GM19463 (cell line): ENCODE data around the gene AFAP1L1.

ENCODE experiments used
- ATAC-seq: cut with Tn5 transposase; IDR thresholded peaks from one replicate; pipeline ENCODE4 v1.9.1; 2021; ENCODE audit warnings: mild to moderate bottlenecking, moderate library complexity; ENCODE audit not compliant: unreplicated experiment

The AFAP1L1 gene

GRCh38 chr5:149283626-149284480 is 12.2 kb downstream of the AFAP1L1 start:
- no peak for ATAC-seq

DNA sequence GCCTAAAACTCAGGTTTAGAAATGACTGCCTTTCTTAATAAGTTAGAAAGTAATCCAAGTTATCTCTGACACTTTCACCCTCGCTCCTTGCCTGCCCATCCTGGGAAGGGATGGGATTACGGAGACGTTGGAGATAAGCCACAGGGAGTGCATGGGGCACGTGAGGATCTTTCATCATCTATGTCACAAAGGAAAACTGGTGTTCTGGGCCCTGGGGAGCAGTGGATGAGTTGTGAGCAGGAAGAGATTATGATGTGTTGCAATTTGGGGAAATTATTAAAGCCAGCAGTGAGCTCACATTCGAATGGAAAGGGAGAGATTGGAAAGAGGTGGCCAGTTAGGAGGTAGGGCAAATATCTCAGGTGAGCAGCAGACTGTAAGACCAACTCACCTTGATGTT is 12.8 kb downstream of the AFAP1L1 start:
- ATAC-seq = no peak

GRCh38 chr5:149285153-149285552 is 13.5 kb downstream of the AFAP1L1 start:
- ATAC-seq = no peak

DNA sequence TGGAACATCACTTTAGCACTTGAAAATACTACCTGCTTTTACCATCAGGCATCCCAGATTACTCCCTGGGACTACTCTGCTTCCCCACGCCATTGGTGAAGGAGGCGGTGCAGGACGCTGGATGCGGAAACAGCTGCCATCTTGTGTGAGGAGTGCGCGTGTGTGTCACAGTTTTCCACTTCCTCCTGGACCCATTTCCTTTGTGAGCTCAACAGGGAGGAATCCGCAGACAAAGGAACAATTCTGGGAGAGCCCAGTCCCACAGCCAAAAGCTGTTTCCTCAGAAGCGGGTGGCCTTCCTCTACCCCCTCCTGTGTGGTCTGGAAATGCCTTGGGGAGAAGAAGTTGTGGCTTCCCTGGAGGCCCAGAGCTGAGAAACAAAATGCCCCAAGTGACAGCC is 16.8 kb downstream of the AFAP1L1 start:
- no peak for ATAC-seq

- no peak for ATAC-seq
Observed at GRCh38 chr5:149289301-149289700, 17.6 kb downstream of the AFAP1L1 start.

GRCh38 chr5:149294872-149295829 is 23.5 kb downstream of the AFAP1L1 start:
- no peak for ATAC-seq

DNA sequence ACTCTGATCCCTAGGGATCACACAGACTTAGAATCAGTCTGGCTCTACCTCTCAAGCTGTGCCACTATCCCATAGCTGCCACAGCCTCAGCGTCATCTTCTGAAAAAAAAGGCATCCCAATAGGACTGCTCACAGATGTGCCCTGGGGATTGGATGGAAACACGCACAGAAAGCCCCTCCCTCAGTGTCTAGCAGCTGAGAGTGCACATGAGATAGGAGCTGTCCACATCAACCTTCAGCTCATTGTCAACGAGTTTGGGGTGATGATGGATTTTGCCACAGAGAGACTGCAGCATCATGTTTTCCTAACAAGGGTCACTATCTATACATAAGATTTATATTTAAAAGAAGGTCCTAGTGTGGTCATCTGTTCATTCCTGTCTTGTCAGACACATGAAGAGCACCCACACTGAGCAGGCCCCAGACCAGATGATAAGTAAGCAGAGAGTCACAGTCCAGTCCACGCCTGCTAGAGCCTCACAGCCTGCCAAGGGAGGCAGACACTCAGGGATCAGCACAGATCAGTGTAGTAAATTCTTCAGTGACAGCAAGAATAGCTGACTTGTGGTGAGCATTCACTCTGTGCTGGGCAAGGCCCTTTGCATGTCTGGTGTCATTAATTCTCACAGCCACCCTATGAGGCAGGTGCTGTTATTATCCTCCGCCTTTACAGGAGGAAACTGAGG is 25.8 kb downstream of the AFAP1L1 start:
- ATAC-seq = no peak

- no peak for ATAC-seq
Observed at GRCh38 chr5:149298163-149298562, 26.5 kb downstream of the AFAP1L1 start.

DNA sequence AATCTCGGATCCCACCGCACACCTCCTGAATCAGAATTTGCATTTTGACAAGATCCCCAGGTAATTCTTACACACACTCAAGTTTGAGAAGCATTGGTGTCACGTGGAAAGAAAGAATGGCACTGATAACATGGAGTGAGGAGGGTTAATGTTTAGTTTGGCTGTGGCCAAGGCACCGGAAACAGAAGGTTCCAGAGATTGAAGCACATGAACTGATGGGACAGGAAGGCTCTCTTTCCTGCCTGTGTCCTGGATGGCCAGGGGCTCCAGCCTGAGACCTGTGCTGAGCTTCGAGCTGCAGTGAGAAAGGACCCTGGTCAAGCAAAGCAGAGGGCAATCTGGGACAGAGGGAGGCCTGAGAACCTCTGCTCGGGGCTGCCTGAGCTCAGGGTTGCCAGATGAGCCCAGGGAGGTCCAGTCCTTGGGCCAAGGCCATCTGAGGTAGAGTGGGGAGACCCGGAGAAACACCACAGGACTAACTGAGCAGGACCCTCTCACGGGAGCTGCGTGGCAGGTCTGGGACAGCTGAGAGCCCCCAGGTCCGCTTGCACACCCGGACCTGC is 27.3 kb downstream of the AFAP1L1 start:
- ATAC-seq = no peak

DNA sequence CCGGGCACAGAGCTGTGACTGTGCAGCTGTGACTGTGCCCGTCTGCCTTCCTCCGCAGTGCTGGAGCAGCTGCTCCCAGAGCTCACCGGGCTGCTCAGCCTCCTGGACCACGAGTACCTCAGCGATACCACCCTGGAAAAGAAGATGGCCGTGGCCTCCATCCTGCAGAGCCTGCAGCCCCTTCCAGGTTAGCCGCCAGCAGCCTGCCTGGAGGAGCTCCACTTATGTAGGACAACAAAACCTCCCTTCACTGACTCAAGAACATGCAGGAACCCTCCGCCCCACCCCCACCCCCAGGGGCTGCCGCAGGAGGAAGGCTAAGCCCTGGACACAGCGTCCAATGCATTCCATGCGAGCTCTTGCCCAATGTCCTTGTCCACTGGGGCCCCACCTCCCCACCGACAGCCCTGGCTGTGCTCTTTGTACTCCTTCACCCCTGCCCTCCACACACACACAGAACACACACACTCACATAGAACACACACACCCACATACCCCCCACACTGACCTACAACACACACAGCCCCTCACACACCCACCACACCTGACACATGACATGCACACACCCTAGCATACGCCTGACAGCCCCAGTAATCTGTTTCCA is 27.9 kb downstream of the AFAP1L1 start:
- no peak for ATAC-seq

DNA sequence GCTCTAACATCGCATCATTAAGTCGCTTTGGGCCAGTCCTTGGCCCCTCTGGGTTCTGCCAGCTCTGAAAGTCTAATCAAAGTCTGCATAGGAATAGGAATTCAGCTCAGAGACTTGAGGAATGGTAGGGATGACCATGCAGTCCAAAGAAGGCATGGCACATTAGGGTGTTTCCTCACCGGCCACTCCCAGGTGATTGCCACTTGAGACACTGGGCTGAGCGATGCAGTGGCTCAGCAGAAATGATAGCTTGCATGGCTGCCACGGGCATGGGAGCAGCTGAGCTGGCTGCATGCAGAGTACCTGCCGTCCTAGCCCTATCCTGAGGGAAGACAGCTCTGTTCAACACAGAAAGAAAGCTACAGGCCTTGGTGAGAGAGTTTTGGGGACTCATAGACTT is 28.8 kb downstream of the AFAP1L1 start:
- ATAC-seq = no peak

GRCh38 chr5:149301049-149301743 is 29.5 kb downstream of the AFAP1L1 start:
- ATAC-seq = no peak

GRCh38 chr5:149301744-149302380 is 30.2 kb downstream of the AFAP1L1 start:
- no peak for ATAC-seq

- no peak for ATAC-seq
Observed at GRCh38 chr5:149302641-149303040, 31.0 kb downstream of the AFAP1L1 start.

DNA sequence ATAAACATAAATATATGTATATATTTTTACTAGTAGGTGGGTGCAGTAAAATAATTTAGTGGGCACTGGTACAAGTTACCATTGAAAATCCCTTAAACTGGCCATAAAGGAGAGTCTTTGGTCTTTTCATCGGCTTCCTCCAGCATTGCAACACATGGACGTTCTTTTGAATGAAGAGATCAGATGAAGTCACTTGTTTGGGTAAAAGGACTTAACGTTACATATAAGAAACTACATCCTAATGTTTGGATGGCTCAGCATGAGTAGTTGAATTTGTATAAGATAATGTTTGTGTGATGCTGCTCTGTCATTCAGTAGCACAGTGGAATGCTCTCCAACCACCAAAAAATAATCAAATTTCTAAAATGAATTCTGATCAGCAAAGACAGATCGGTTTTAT is 31.6 kb downstream of the AFAP1L1 start:
- no peak for ATAC-seq

DNA sequence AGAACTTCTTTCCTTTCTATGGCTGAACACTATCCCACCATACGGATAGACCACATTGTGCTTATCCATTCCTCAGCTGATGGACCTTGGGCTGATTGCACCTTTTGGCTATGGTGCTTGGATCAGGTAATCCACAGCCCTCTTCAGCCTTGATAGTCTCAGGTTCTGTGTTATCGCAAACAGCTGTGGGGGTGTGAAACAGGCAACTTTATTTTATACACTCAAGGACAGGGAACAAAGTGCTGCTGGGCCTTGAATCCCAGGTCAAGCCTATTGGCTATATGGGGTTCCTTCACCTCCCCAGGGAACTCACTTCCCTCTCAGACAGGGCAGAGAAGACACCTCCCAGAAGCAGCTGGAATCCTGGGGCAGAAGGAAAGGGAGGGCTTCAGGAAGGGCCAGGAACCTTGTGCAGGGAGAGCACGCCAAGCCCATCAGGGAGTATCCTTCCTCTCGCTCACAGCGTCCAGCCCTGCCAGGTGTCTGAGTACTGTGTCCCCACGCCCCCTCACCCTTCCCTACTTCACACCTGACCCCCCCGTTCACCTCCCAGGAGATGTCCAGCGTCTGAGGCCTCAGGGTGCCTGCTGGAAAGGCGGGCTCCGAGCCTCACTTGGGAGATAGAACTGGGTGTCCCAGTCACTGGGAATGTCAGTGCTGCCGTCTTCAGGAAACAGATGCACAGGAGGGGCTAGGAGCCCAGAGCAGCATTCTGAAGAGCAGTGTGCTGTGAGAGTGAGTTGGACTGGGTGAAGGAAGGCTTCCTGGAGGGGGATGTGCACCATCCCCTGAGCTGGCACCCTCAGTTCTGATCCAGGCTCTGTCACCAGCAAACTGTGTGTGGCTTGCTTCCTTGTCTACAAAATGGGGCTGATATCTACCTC is 32.8 kb downstream of the AFAP1L1 start:
- ATAC-seq = no peak

DNA sequence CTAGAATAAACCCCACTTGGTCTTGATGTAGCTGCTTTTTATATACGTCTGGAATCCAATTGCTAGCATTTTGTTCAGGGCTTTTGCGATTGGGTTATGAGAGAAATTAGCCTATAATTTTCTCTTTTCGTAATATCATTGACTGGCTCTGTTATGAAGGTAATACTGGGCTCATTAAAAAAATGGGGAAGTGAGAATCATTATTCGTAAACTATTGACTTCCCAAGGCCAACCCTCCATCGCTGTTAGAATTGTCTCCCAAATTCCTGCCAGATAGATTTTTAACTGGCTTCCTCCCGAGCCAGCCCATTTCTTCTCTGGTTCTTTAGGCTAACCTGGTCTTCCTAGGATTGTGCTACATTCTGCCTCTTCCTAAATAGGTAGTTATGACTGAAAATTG is 37.7 kb downstream of the AFAP1L1 start:
- no peak for ATAC-seq

- ATAC-seq = no peak
Observed at GRCh38 chr5:149310488-149310887, 38.8 kb downstream of the AFAP1L1 start.
